Stimulated activated naive CD4-positive, alpha-beta T cell treated with Interleukin-2 at 50 U/mL for 16 hours (primary cell): ENCODE data around the gene MARVELD1.
"Not testable (repeated sequence)": the region's sequence is repeated elsewhere in the genome, so short reads cannot be mapped to it uniquely, and the experiment has no call there.

Experiments
- DNase-seq: peaks from one replicate; lab custom pipeline; 2025; lab: John Stamatoyannopoulos, UW

Gene MARVELD1

DNA sequence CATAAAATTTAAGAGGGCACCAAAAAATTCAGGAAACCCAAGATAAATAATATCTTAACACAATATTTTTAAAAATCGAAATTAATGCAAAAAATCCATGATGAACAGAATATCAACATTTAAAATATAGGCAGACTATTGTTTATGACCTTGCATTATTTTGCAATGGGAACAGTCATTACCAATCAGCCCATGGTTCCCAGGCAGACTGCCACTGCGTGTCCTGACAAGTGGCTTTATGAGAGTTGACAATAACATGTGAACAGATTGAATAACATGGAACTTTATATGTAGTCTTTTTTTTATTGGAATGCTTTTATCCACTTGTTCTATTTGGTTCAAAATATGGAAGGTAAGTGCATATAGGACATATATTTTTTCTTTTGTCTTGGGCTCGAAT, 23.4 kb upstream of the MARVELD1 start:
- no peak for DNase-seq

- not testable (repeated sequence) for DNase-seq
Measured at GRCh38 chr10:97698072-97698655, 15.4 kb upstream of the MARVELD1 start.

DNA sequence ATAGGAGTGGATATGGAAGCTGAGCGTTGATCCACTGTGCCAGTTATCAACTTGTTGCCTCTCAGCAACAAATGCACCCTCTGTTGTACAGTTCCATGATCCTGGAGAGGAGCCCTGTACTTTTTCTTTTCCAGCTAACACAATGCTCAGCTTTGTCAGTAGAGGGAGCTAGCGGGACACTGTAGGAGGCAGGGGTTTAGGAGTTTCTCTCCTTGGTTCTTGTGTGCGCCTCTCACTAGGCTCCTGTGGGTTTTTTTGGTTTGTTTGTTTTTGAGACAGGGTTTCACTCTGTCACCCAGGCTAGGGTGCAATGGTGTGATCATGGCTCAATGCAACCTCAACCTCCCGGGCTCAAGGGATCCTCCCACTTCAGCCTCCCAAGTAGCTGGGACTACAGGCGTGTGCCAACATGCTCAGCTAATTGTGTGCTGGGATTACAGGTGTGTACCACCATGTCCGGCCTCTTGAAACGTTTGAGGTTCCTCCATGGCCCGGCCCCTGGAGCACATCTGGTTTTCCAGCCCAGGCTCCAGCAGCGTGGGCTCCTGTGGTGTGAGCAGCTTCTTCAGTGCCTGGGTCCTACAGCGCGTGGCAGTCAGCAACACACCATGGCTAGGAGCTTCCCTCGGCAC, 12.0 kb upstream of the MARVELD1 start:
- DNase-seq: peak; percentile 12

DNA sequence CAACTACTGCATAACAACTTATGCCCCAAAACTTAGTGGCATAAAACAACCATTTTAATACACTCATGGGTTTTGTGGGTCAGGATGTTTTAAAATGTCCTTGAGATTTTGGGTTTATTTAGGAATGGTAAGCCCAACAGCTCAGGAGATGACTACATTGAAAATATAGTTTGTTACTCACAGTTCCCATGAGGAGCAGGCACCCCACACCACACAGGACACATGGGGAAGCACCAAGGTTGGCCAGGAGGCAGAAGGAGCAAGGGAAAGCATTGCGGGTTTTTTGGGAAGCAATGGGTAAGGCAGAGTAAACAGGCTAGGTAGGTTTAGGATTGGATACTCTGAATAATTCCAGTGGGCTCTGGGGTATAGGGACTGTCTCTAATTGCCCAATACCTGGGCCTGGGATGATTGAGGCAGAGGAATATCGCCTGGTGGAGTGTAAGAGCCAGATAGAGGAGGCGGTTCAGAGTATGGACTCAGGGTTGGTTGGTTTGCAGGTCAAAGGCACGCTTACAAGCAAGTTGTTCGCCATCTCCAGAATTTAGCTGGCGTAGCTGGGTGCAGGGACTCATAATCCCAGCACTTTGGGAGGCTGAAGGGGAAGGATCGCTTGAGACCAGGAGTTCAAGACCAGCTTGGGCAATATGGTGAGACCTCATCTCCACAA, 10.0 kb upstream of the MARVELD1 start:
- no peak for DNase-seq

GRCh38 chr10:97704341-97704740, 9.2 kb upstream of the MARVELD1 start:
- DNase-seq: no peak

GRCh38 chr10:97705006-97705670, 8.4 kb upstream of the MARVELD1 start:
- no peak for DNase-seq

- DNase-seq: no peak
Measured at GRCh38 chr10:97707134-97707861, 6.2 kb upstream of the MARVELD1 start.

DNA sequence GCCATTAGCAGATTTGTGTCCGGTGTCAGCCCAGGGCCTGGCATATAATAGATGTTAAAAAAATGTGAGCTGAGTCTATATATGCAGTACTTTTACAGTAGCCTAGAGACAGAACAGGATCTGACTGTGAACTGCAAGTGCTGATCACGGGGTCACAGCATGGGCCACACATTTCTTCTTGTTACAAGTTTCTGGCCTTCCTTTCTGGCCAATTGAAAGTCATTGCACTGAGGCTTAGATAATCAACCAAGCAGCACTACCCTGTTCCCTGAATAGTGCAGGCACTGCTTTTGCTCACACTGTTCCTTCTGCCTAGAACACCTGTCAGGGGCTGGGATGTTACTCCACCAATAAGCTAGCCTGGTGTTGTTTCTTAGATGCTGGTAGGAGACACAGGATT, 5.4 kb upstream of the MARVELD1 start:
- DNase-seq: no peak

DNA sequence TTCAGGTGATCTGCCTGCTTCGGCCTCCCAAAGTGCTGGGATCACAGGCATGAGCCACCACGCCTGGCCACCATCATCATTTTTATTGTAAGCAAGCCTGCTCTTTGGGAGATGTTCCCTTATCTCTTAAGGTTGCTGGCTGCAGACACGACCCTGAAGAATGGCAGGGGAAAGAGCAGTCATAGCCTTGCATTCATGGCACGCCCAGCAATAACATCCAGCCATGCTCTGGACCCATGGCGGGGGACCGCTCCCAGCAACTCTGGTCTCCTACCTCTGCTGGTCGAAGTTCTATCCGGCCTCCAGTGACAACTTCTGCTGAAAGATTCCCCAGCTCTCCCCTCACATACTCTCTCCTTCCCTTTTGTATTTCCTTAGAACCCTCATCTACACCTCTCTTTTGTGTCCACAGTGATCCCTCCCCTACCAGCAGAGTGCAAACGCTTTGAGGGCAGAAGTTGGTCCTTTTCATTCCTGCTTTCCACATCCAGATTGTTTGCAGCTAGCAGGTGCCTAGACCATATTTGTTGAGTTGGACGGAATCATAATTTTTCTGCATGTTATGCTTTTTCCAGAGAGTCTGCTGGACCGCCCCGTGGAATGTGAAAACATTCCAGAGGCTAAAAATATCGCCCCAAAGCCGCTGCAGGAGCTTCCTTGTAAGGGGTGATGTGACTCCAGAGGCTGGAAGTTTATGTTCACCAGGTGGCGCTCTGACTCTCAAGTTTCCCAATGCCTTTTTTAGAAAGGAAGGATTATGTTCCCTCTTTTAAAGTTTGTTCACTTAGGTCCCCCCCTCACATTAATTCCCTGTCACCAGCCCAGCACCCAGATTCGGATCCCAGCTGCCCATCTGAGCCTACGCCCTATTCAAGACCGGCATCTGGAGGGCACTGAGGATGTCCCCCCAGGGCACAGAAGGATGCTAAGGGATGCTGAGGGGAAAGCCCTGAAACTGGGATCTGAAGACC, 4.3 kb upstream of the MARVELD1 start:
- DNase-seq: peak; percentile 25

DNA sequence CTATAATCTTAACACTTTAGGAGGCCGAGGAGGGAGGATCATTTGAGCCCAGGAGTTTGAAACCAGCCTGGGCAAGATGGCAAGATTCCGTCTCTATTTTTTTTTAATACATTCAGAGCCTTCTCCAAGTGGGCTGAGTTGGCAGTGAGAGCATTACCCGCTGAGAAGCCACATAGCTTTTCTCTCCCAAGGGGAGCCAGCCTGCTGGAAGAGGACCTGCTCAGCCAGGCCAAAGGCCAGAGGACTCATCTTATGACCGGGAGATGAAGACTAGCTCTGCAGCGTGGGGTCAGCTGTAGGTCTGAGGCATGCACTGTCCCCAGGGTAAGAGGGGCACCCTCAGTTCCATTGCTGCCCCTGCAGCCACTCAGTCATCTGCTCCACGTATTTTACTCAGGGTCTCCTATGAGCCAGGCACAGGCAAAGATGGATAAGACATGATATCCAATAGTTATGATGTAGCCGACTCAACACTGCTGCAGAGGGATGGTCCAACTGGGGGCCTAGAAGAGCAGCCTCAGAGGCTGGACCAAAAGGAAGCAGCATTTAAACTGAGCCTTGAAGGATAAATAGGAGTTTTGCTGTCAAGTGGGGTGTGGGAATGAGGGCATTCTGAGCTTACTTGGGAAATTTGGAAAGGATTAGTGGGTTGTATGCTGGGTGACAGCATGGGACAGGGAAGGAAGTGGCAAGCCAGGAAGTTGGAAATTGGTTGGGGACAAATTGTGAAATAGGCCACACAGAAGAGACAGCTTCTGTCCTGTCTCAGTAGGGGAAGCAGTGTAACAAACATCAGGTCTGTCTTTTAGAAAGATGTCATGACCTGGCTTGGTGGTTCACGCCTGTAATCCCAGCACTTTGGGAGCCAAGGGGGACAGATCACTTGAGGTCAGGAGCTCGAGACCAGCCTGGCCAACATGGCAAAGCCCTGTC, 1.6 kb upstream of the MARVELD1 start:
- DNase-seq: no peak

GRCh38 chr10:97713826-97714400, 383 bp downstream of the MARVELD1 start:
- peak; percentile 48 for DNase-seq

DNA sequence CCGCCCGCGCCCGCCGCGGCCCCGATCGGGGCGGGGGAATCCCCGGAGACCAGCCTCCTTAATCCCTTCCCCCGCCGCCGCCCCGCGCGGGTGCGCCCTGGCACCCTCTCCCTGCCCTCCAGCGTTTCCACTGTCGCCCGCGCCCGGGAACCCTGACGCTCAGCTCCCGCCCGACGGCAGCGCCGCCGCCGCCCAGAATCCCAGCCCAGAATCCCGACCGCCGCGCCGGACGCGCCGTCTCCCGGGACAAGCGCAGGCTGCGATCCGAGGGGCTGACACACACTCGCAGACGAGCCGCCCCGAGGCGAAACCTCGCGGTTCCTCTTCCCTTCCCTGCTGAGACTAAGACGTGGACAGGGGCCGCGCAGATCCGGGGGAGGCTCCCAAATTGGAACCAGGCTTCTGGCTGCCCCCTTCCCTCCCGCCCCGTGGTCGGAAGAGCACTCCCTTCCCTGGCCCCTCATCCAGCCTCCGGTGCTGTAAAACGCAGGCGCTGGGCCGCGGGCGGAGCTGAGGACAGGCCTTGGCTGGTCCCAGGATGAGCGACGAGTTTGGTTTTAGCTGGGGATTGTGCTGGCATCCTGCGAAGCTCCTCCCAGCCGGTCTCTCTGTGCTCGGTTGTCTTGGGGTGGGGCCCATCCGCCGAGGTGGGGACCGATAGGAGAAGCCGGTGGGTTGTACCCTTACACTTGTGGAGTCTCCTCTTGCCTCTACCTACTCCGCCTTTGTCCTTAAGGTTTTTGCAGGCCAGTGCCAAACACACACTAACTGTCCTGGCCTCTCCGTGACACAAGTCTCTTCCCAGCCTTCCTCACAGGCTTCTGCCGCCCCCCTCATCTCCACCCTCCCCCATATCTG, 1.1 kb downstream of the MARVELD1 start:
- no peak for DNase-seq

DNA sequence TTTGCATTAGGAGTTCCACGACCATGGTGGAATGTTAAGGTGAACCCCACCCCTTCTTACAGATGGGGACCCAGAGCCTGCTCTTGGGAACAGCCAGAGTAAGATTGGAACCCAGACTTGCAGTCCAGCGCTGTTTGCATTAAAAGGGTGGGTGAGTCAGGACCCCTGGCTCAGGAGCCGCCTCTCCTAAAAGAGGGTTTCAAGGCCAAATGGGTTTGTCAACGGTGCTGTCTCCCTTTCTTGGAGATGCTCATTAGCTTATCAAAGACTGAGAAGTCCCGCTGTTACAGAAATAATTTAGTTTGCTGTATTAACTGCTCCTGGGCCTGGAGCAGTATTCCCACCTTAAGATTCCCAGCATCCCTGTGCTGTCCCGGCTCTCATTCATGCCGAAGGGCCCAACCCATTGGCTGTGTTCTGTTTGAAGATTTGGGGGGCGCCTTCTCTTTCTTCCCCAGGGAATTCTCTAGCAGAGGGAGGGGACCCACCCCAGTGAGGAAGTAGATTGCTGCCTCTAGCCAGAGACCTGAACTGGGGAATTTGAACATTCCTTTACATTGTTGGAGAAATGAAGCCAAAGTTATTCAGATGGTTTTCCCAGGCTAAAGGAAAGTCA, 1.8 kb downstream of the MARVELD1 start:
- no peak for DNase-seq

- no peak for DNase-seq
Measured at GRCh38 chr10:97717627-97718026, 4.1 kb downstream of the MARVELD1 start.

- no peak for DNase-seq
Measured at GRCh38 chr10:97718178-97718577, 4.6 kb downstream of the MARVELD1 start.

DNA sequence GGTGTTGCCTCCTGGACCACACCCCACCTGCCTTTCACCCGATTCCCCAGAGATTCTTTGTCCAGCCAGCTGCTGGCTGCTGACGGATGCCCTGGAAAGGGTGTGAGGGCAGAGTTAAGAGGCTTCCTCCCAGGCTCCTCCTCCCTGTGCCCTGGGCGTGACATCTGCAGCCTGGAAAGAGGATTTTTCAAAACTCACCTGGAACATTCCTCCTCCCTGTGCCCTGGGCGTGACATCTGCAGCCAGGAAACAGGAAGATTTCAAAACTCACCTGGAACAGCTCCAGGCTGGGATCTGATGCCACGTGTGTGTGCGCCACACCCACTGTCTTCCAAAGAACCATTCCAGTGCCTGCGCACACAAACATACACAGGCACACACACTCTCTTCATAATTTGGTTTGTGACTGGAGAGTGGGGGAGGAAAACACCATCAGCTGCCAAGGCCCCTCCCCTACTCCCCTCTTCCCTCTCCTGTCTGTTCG, 5.2 kb downstream of the MARVELD1 start:
- no peak for DNase-seq

- no peak for DNase-seq
Measured at GRCh38 chr10:97719602-97720001, 6.1 kb downstream of the MARVELD1 start.
